ENCODE results near the gene KRT35. TPM values are rescaled to one million over a fixed set of nuclear protein-coding genes. Genes with fewer than 3 reads are reported as not detected.

KRT35 gene
- total RNA-seq: not detected in 2 replicates

- no peak within 1 kb of the TSS for H3K27ac Mint-ChIP-seq
- H3K36me3 Mint-ChIP-seq (ENCODE audit: low read depth): no peaks in the 10 kb centered on the region
- no peaks in the 10 kb centered on the region for H3K4me1 Mint-ChIP-seq
- no peak within 1 kb of the TSS for H3K4me3 Mint-ChIP-seq
- intact Hi-C loops (cut with micrococcal nuclease): no loop called here
- no peak for DNase-seq
- no peaks in the 10 kb centered on the region for H3K9me3 Mint-ChIP-seq
- H3K27me3 Mint-ChIP-seq: no peaks in the 10 kb centered on the region
Observed at GRCh38 chr17:41481036-41481435, at the start of gene KRT35. TSS of gene KRT35 (minus strand) at chr17:41481151. CDS start at chr17:41481097, 54 bp downstream.

GRCh38 chr17:41530062-41531048 lies 49.4 kb upstream of the KRT35 start:
- intact Hi-C loops (cut with micrococcal nuclease): no loop called here

GRCh38 chr17:41529491-41529915 lies 48.6 kb upstream of the KRT35 start:
- H3K4me3 Mint-ChIP-seq: no peak overlapping the region
- H3K9me3 Mint-ChIP-seq: no peaks in the 10 kb centered on the region
- peaks cover 63% of the 10 kb centered on the region for H3K27me3 Mint-ChIP-seq
- no peak overlapping the region for H3K27ac Mint-ChIP-seq
- DNase-seq: no peak
- H3K36me3 Mint-ChIP-seq (ENCODE audit: low read depth): no peaks in the 10 kb centered on the region
- intact Hi-C loops (cut with micrococcal nuclease): no loop called here
- H3K4me1 Mint-ChIP-seq: no peaks in the 10 kb centered on the region

More at GRCh38 chr17:41530062-41531048, 49.4 kb upstream of the KRT35 start:
- H3K36me3 Mint-ChIP-seq (ENCODE audit: low read depth): no peaks in the 10 kb centered on the region
- H3K4me3 Mint-ChIP-seq: no peak overlapping the region
- no peak for DNase-seq
- H3K9me3 Mint-ChIP-seq: no peaks in the 10 kb centered on the region
- no peak overlapping the region for H3K27ac Mint-ChIP-seq
- H3K4me1 Mint-ChIP-seq: no peaks in the 10 kb centered on the region
- peaks cover 65% of the 10 kb centered on the region for H3K27me3 Mint-ChIP-seq

GRCh38 chr17:41528959-41529353 lies 48.0 kb upstream of the KRT35 start:
- Mint-ChIP-seq H3K4me1 (no peaks in the 10 kb centered on the region), H3K36me3 (ENCODE audit: low read depth) (no peaks in the 10 kb centered on the region), H3K27me3 (peaks cover 65% of the 10 kb centered on the region), H3K9me3 (no peaks in the 10 kb centered on the region), H3K27ac (no peak overlapping the region), H3K4me3 (no peak overlapping the region)
- DNase-seq: no peak
- intact Hi-C loops (cut with micrococcal nuclease): no loop called here

- intact Hi-C loops (cut with micrococcal nuclease): no loop called here
- Mint-ChIP-seq H3K27me3 (peaks cover 57% of the 10 kb centered on the region), H3K36me3 (ENCODE audit: low read depth) (no peaks in the 10 kb centered on the region), H3K27ac (no peak overlapping the region), H3K4me3 (no peak overlapping the region), H3K9me3 (no peaks in the 10 kb centered on the region), H3K4me1 (no peaks in the 10 kb centered on the region)
- DNase-seq: no peak
Observed at GRCh38 chr17:41527063-41528023, 46.4 kb upstream of the KRT35 start.

- Mint-ChIP-seq H3K27me3 (peaks cover 33% of the 10 kb centered on the region), H3K36me3 (ENCODE audit: low read depth) (no peaks in the 10 kb centered on the region), H3K27ac (no peak overlapping the region), H3K4me3 (no peak overlapping the region), H3K4me1 (no peaks in the 10 kb centered on the region), H3K9me3 (no peaks in the 10 kb centered on the region)
- intact Hi-C loops (cut with micrococcal nuclease): no loop called here
- no peak for DNase-seq
Observed at GRCh38 chr17:41524261-41524660, 43.3 kb upstream of the KRT35 start.

GRCh38 chr17:41523787-41524186 lies 42.8 kb upstream of the KRT35 start:
- Mint-ChIP-seq H3K36me3 (ENCODE audit: low read depth) (no peaks in the 10 kb centered on the region), H3K9me3 (no peaks in the 10 kb centered on the region), H3K27ac (no peak overlapping the region), H3K4me1 (no peaks in the 10 kb centered on the region), H3K27me3 (peaks cover 29% of the 10 kb centered on the region), H3K4me3 (no peak overlapping the region)
- intact Hi-C loops (cut with micrococcal nuclease): no loop called here
- DNase-seq: no peak

GRCh38 chr17:41523225-41523593 lies 42.3 kb upstream of the KRT35 start:
- H3K36me3 Mint-ChIP-seq (ENCODE audit: low read depth): no peaks in the 10 kb centered on the region
- H3K27ac Mint-ChIP-seq: no peak overlapping the region
- intact Hi-C loops (cut with micrococcal nuclease): no loop called here
- peaks cover 23% of the 10 kb centered on the region for H3K27me3 Mint-ChIP-seq
- no peaks in the 10 kb centered on the region for H3K9me3 Mint-ChIP-seq
- no peaks in the 10 kb centered on the region for H3K4me1 Mint-ChIP-seq
- no peak overlapping the region for H3K4me3 Mint-ChIP-seq
- no peak for DNase-seq

- Mint-ChIP-seq H3K4me1 (no peaks in the 10 kb centered on the region), H3K9me3 (no peaks in the 10 kb centered on the region), H3K27ac (no peak overlapping the region), H3K36me3 (ENCODE audit: low read depth) (no peaks in the 10 kb centered on the region), H3K27me3 (peaks cover 18% of the 10 kb centered on the region), H3K4me3 (no peak overlapping the region)
- no peak for DNase-seq
- intact Hi-C loops (cut with micrococcal nuclease): no loop called here
Observed at GRCh38 chr17:41522301-41523224, 41.6 kb upstream of the KRT35 start.

GRCh38 chr17:41521574-41522261 lies 40.8 kb upstream of the KRT35 start:
- H3K4me1 Mint-ChIP-seq: no peaks in the 10 kb centered on the region
- no peaks in the 10 kb centered on the region for H3K36me3 Mint-ChIP-seq (ENCODE audit: low read depth)
- H3K9me3 Mint-ChIP-seq: no peaks in the 10 kb centered on the region
- peaks cover 9% of the 10 kb centered on the region for H3K27me3 Mint-ChIP-seq
- intact Hi-C loops (cut with micrococcal nuclease): no loop called here
- no peak overlapping the region for H3K4me3 Mint-ChIP-seq
- H3K27ac Mint-ChIP-seq: no peak overlapping the region
- DNase-seq: no peak

- DNase-seq: no peak
- no peaks in the 10 kb centered on the region for H3K36me3 Mint-ChIP-seq (ENCODE audit: low read depth)
- H3K27ac Mint-ChIP-seq: no peak overlapping the region
- H3K4me3 Mint-ChIP-seq: no peak overlapping the region
- H3K9me3 Mint-ChIP-seq: no peaks in the 10 kb centered on the region
- peaks cover 5% of the 10 kb centered on the region for H3K27me3 Mint-ChIP-seq
- no peaks in the 10 kb centered on the region for H3K4me1 Mint-ChIP-seq
- intact Hi-C loops (cut with micrococcal nuclease): no loop called here
Observed at GRCh38 chr17:41520821-41521521, 40.0 kb upstream of the KRT35 start.

- no peak overlapping the region for H3K27ac Mint-ChIP-seq
- no peak for DNase-seq
- no peaks in the 10 kb centered on the region for H3K4me1 Mint-ChIP-seq
- H3K36me3 Mint-ChIP-seq (ENCODE audit: low read depth): no peaks in the 10 kb centered on the region
- intact Hi-C loops (cut with micrococcal nuclease): no loop called here
- peaks cover 1% of the 10 kb centered on the region for H3K27me3 Mint-ChIP-seq
- no peaks in the 10 kb centered on the region for H3K9me3 Mint-ChIP-seq
- H3K4me3 Mint-ChIP-seq: no peak overlapping the region
Observed at GRCh38 chr17:41519501-41520224, 38.7 kb upstream of the KRT35 start.

All from activated CD4-positive, alpha-beta T cell treated with anti-CD3 and anti-CD28 coated beads, Interleukin-2, amount 10 ng/mL, durations not matched to agents 24 days and 14 days (primary cell).